Measurements from ENCODE around the gene TSHZ2. TPM values are rescaled to one million over a fixed set of nuclear protein-coding genes. Genes with fewer than 3 reads are reported as not detected.

The TSHZ2 gene
- total and polyA plus RNA-seq, 9 of the 15 experiments (the other 6 are each of a cell fraction or from before 2014, with no cell fraction given) = 0.03 to 0.20 (median 0.05) TPM; not detected in 4

DNA sequence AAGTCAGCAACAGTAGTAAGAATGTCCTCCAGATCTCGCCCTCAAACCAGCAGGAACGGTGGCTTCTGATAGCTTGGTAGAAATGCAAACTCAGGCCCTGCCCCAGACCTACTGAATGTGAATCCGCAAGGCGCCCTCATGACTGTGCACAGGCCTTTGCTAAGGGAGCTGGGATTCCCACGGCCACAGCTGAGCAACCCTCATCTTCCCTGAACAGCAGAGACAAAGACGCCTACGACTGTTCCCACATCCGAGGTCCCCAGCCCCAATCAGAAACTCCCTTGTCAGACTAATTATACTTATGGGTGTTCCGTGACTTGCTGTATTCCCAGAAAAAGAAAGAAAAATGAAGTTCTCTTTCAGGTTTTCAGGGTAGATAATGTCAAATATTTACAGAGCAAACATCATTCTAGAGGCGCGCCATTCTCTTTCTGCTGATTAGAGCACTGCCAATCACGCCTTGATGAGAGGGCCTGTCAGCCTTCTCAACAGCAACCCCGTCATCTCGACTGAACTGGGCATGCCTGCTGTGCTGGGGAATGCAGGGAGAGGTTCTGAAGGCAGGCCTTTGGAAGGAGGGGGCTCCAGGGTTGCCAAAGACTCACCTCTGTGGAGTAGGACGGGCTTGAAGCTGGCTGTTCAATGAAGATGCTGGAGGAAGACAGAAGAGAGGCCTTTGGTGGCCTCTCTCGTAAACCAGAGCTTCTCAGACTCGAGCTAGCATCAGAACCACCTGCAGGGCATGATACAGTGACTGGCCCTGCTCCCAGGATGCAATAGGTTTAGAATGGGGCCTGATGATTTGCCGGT is 541.5 kb downstream of the TSHZ2 start:
- Histone ChIP-seq H3K4me1 (replicated peaks in 1 of 2; ENCODE audit: control insufficient read depth in 2 of 2, insufficient read depth in 2 of 2, low read length in 2 of 2) (peaks cover 0 to 3% of the 10 kb centered on the region in 2 experiments; a peak in 3 of 5 replicates), H2AFZ (ENCODE audit: low read depth, low read length) (no peak overlapping the region; the same call in 1 of the 2 replicates), H3K4me3 (no peak overlapping the region), H3K36me3 (ENCODE audit: control insufficient read depth, insufficient read depth, low read length) (no peaks in the 10 kb centered on the region), H4K20me1 (replicated peaks; ENCODE audit: control insufficient read depth, insufficient read depth, low read length) (no peaks in the 10 kb centered on the region), H3K27me3 (ENCODE audit: control insufficient read depth in 2 of 2, insufficient read depth in 2 of 2, low read length in 2 of 2) (peaks cover 0 to 5% of the 10 kb centered on the region in 2 experiments; a peak in 3 of 5 replicates), H3K4me2 (ENCODE audit: insufficient read depth, low read length) (no peak overlapping the region; the same call in 1 of the 2 replicates), H3K79me2 (ENCODE audit: control insufficient read depth, insufficient read depth, low read length) (no peaks in the 10 kb centered on the region), H3K27ac (ENCODE audit: extremely low read depth, low read depth, low read length) (no peak overlapping the region), H3K9ac (ENCODE audit: insufficient read depth in 1 of 2, low read depth in 2 of 2, low read length in 2 of 2) (no peak overlapping the region), H3K9me1 (ENCODE audit: control insufficient read depth, insufficient read depth, low read length) (no peaks in the 10 kb centered on the region), H3K9me3 (replicated peaks; ENCODE audit: control insufficient read depth, insufficient read depth, low read depth, low read length) (no peaks in the 10 kb centered on the region)
- FAIRE-seq (no peak), DNase-seq (ENCODE audit: extremely low read depth in 1 of 4, low spot score in 3 of 4) (peak in 1 of 4 experiments; percentile 36), ATAC-seq (peak; percentile 42; the same call in 2 of the 3 replicates)
- intact Hi-C loops (cut with micrococcal nuclease) = no loop called here
- BruUV-seq (replicated peaks) = no TSS peak
- POLR2A ChIA-PET = interaction anchor here (0.6 to 1.1 kb wide), 5 partner anchors 9 to 1303 kb away, joined by 3 to 4 read pairs (median 3); no protein-coding TSS in a partner anchor
- WGBS (ENCODE audit: insufficient coverage, low coverage, missing lambda C conversion rate) = 7% methylated on average over 18 of the region's 18 CpGs
- CTCF ChIA-PET (ENCODE audit: low intra/inter-chr PET ratio) = no interaction called here
- in situ Hi-C loops (cut with MboI) = no loop called here
- peak; percentile 67 for TF ChIP-seq MEIS2 (IDR thresholded peaks at IDR 0.05; ENCODE audit: partially characterized antibody)
- no peak for TF ChIP-seq SNIP1 (IDR thresholded peaks at IDR 0.05; ENCODE audit: low read depth)
- 0 out of 2 replicates have a peak, but pooled peaks have one; percentile 14 for TF ChIP-seq MAFG (tag; conservative IDR thresholded peaks at IDR 0.05)
- no peak for TF ChIP-seq NFXL1 (CRISPR knock-in tag; IDR thresholded peaks at IDR 0.05)
- no peak for TF ChIP-seq FOS (IDR thresholded peaks at IDR 0.05; ENCODE audit: extremely low read depth, insufficient read length)
- TF ChIP-seq RNF2 (IDR thresholded peaks at IDR 0.05) = no peak
- TF ChIP-seq GABPB1 (CRISPR knock-in tag; IDR thresholded peaks at IDR 0.05) = no peak
- TF ChIP-seq, protein P1, sequence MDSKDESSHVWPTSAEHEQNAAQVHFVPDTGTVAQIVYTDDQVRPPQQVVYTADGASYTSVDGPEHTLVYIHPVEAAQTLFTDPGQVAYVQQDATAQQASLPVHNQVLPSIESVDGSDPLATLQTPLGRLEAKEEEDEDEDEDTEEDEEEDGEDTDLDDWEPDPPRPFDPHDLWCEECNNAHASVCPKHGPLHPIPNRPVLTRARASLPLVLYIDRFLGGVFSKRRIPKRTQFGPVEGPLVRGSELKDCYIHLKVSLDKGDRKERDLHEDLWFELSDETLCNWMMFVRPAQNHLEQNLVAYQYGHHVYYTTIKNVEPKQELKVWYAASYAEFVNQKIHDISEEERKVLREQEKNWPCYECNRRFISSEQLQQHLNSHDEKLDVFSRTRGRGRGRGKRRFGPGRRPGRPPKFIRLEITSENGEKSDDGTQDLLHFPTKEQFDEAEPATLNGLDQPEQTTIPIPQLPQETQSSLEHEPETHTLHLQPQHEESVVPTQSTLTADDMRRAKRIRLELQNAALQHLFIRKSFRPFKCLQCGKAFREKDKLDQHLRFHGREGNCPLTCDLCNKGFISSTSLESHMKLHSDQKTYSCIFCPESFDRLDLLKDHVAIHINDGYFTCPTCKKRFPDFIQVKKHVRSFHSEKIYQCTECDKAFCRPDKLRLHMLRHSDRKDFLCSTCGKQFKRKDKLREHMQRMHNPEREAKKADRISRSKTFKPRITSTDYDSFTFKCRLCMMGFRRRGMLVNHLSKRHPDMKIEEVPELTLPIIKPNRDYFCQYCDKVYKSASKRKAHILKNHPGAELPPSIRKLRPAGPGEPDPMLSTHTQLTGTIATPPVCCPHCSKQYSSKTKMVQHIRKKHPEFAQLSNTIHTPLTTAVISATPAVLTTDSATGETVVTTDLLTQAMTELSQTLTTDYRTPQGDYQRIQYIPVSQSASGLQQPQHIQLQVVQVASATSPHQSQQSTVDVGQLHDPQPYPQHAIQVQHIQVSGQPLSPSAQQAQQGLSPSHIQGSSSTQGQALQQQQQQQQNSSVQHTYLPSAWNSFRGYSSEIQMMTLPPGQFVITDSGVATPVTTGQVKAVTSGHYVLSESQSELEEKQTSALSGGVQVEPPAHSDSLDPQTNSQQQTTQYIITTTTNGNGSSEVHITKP (IDR thresholded peaks at IDR 0.05; ENCODE audit: partially characterized antibody) = no peak
- TF ChIP-seq, protein P2, sequence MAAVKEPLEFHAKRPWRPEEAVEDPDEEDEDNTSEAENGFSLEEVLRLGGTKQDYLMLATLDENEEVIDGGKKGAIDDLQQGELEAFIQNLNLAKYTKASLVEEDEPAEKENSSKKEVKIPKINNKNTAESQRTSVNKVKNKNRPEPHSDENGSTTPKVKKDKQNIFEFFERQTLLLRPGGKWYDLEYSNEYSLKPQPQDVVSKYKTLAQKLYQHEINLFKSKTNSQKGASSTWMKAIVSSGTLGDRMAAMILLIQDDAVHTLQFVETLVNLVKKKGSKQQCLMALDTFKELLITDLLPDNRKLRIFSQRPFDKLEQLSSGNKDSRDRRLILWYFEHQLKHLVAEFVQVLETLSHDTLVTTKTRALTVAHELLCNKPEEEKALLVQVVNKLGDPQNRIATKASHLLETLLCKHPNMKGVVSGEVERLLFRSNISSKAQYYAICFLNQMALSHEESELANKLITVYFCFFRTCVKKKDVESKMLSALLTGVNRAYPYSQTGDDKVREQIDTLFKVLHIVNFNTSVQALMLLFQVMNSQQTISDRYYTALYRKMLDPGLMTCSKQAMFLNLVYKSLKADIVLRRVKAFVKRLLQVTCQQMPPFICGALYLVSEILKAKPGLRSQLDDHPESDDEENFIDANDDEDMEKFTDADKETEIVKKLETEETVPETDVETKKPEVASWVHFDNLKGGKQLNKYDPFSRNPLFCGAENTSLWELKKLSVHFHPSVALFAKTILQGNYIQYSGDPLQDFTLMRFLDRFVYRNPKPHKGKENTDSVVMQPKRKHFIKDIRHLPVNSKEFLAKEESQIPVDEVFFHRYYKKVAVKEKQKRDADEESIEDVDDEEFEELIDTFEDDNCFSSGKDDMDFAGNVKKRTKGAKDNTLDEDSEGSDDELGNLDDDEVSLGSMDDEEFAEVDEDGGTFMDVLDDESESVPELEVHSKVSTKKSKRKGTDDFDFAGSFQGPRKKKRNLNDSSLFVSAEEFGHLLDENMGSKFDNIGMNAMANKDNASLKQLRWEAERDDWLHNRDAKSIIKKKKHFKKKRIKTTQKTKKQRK (IDR thresholded peaks at IDR 0.05; ENCODE audit: borderline replicate concordance, low read depth, low read length) = no peak
- TF ChIP-seq, protein P3, sequence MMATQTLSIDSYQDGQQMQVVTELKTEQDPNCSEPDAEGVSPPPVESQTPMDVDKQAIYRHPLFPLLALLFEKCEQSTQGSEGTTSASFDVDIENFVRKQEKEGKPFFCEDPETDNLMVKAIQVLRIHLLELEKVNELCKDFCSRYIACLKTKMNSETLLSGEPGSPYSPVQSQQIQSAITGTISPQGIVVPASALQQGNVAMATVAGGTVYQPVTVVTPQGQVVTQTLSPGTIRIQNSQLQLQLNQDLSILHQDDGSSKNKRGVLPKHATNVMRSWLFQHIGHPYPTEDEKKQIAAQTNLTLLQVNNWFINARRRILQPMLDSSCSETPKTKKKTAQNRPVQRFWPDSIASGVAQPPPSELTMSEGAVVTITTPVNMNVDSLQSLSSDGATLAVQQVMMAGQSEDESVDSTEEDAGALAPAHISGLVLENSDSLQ (IDR thresholded peaks at IDR 0.05) = peak; percentile 88
- TF ChIP-seq CBFA2T3 (IDR thresholded peaks at IDR 0.05) = 0 out of 2 replicates have a peak, but pooled peaks have one; percentile 12
